GM18861 (cell line): ENCODE measurements around the gene CYP2W1.
A peak's percentile ranks its signal among the peaks of the same experiment; 100 is the strongest.

ENCODE experiments used
- ATAC-seq: cut with Tn5 transposase; IDR thresholded peaks from one replicate; pipeline ENCODE4 v1.9.1; 2021; ENCODE audit not compliant: unreplicated experiment

Gene CYP2W1

DNA sequence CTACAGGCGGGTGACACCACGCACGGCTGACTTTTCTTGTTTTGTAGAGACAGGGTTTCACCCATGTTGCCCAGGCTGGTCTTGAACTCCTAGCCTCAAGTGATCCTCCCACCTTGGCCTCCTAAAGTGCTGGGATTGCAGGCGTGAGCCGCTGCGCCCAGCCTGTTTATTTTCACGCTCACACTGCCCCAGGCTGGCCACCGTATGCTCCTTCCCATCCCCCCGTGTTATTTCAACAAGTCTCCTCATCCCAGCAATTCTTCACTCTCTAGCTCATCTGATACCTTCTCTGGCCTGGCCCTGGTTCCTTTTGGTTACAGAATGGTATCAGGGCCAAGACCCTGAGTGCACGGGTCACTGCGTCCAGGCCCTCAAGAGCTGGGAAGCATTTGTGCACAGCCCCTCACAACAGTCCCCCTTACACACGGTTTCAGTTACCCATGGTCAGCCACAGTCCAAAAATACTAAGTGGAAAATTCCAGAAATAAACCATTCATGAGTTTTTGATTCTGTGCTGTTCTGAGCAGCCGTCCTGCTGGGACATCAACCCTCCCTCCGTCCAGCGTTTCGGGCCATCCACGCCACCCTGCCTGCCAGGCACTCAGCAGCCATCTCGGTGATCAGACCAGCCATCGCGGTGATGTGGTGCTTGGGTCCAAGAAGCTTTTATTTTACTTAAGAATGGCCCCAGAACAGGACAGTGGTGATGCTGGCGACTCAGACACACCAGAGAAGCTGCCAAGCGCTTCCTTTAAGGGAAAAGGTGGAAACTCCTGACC, 16.5 kb upstream of the CYP2W1 start:
- no peak for ATAC-seq

DNA sequence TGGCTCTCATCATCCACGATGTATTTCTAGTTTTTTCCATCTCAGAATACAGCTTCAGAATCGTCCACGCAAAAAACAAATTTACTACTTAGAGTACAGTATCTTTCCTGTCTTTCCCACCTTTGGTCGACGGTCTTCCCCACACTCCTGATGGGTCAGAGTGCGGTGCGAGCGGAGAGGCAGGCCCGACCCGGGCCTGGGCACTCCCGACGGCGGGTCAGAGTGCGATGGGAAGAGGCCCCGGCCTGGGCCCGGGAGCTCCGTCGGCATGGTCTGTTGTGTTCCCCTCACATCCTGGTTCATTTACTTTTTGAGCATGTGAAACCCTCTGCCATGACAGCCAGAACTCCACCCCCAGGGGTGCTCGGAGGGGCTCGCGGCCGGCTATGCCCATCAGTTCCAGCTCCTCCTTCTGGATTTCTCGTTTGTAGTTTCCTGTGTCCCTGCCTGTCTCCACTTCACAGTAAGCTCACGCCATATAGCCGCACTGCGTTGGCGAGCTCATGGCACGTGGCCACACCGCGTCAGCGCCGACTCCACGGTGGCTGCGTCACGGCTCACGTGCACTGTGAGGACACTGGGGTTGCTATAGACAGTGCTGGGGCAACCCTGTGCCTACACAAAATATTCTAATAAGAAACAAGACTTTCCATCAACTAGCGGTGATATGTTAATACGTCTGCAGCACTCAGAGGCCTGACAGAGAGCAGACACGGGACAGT, 15.5 kb upstream of the CYP2W1 start:
- ATAC-seq, result no peak

DNA sequence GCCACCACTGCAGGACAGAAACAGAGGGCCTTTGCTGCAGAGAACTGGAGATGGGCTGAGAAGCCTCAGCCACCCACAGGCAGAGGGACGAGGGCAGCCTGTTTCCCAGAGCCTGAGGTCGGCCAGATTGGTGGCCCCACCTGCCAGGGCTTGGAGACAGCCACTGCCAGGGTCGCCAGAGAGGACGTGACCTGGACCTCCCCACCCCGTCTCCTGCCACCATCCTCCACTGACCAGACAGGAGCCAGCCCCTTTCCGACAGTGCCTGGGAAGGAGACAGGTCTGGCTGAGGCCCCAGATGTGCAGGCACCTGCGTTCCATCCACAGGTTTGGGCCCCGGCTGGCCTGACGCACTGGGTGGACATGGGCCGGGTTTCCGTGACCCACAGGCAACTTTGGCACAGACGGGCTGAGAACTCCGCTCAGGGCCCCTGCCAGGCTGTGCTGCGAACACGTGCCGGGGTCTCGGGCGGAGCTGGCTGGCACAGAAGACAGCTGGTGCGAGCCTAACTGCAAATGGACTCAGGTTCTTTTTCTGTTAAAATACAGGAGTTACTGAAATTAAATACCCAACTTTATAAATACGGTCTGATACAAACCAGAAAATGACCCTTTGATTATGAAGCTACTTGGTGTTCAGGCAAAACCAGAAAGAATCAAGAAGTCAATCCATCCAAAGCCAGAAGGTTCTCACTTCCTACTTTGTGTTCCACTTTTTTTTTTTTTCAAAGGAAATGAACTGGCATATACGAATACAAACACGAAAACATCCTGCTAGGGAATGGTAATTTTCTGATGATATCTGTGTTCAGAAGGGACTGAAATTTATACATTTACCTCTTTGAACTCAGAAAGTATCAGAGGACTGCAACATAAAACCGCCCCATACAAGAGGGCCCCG, 14.5 kb upstream of the CYP2W1 start:
- no peak for ATAC-seq

DNA sequence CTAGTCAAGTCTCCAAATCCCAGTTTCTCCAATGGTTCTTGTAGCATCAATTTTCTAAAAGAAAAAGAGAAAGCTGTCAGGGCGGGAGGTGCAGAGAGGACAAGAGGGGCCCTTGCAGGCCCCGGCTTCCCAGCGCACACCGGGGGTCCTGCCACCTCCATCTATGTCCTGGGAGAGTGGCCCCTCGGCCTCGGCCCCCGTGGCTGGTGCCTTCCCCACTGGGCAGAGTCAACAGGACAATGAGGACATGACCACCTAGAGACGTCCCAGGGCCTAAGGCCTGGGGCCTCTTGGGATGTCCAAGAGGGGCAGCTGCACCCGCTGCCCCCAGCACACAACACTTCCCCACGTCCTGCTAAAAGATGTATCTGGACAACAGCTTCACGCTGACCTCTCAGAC, 13.6 kb upstream of the CYP2W1 start:
- ATAC-seq, result no peak

DNA sequence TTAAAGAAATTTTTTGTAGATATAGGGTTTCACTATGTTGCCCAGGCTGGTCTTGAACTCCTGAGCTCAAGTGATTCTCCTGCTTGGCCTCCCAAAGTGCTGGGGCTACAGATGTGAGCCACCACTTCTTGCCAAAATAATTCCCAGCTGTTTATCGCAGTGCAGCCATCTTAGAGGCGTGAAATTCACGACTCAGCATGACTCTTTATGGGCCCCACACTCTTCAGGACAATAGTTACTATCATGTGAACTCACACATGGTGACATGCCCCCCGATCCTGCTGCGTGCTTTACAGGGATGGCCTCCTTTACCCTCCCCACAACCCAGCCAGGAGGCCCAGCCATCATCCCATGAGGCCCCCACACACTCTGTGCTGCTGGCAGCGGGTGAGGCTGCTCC, 12.2 kb upstream of the CYP2W1 start:
- ATAC-seq, result no peak

DNA sequence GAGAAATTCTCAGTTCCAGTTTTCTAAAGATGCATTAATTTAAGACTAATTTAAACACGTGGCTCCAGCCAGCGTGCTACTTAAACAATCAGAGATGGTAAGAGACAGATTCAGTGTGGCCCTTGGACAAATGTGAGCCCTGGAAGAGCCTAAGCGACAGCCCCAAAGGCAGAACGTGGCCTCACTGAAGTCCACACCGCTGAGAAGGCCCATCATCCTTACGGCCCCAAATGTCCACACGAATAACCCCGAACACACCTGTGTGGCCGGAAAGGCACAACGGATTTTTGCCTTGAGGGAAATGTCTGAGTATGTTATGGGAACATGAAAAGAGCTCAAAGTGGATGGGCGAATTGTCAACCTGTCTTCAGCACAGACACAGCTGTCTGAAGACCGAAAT, 10.9 kb upstream of the CYP2W1 start:
- no peak for ATAC-seq

DNA sequence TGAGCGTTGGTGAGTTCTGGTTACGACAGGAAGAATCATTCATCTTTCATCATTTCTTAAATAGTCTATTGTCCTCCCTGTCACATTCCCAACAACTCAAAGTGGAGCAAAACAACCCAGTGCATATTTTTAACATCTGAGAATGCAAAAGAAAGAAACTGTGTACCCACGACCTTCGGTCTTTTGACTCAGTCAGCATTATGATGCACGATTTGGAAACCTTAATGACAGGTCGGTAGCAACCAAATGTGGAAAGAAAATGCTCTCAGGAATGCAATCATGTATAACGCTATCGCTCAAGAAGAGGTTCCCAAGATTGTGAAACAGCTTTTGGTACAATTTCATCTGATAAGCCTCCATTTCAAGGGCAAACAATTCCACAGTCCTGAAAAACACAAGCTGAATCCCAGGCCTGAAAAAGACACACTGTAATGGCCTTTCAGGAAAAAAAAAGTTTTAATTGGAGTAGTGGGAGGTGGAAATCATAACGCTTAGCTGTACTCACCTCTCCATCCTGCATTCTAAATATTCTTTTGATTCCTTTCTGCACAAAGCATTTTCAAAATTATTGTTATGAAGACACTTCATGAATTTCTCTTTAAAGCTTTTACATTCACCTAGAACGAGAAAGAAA, 10.2 kb upstream of the CYP2W1 start:
- ATAC-seq, result no peak

DNA sequence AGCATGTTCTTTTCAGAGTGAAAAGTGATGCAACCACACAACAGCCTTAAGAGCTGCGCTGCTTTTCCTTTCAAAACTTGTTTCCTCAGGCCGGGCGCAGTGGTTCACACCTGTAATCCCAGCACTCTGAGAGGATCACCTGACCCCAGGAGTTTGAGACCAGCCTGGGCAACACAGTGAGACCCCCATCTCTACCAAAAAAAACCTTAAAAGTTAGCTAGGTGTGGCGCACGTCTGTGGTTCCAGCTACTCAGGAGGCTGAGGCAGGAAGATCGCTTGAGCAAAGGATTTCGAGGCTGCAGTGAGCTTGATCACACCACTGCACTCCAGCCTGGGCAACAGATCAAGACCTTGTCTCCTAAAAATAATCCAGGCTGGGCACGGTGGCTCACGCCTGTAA, 9.7 kb upstream of the CYP2W1 start:
- ATAC-seq, result no peak

DNA sequence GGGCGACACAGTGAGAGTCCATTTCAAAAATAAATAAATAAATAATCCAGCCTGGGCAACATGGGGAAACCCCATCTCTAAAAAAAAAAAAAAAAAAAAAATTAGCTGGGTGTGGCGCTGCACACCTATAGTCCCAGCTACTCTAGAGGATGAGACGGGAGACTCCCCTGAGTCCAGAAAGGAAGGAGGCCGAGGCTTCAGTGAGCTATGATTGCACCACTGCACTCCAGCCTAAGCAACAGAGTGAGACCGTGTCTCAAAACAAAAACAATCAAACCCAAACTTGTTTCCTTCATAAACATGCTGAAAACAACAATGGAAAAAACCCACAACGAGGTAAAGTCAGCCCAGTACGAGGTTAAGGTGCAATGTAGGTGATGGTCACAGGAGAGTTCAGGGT, 8.8 kb upstream of the CYP2W1 start:
- ATAC-seq, result no peak

DNA sequence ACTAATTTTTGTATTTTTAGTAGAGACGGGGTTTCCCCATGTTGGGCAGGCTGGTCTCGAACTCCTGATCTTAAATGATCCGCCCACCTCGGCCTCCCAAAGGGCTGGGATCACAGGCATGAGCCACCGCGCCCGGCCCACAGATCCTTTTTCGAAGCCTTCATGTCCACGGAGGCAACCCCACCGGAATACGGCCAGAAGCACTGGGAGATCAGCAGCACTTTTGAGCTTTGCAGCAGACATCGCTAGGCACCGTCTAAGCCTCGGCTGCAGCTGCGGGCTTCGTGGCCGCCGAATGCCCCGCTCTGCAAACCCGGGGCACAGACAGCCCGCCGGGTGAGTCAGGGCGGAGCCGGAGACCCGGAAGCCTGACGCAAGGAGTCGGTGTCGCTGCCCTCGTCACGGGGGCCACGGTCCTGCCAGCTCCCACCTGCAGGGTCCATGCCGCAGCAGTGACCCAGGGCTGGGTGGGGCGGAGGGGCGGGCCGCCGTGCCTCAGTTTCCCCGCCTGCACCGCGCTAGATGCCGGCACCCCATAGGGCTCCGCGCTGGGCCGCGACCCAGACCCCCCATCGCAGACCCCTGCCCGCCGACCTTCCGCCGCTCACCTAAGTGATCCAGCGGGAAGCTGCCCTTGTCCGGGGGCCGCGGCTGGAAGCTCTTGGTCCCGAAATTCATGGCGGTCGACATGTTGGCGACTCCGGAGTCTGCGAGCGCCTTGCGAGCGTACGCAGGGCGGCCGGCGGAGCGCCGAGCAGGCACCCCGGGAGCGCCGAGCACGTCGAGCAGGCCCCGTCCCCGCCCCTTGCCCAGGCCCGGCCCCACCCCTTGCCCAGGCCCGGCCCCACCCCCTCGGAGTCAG, 7.9 kb upstream of the CYP2W1 start, which contains the start of gene COX19:
Gene COX19, minus strand, starts transcription at position 730 of the 862 bp plus-strand sequence. Its CDS starts 40 bp downstream, at position 690.
- peak; percentile 31 for ATAC-seq

DNA sequence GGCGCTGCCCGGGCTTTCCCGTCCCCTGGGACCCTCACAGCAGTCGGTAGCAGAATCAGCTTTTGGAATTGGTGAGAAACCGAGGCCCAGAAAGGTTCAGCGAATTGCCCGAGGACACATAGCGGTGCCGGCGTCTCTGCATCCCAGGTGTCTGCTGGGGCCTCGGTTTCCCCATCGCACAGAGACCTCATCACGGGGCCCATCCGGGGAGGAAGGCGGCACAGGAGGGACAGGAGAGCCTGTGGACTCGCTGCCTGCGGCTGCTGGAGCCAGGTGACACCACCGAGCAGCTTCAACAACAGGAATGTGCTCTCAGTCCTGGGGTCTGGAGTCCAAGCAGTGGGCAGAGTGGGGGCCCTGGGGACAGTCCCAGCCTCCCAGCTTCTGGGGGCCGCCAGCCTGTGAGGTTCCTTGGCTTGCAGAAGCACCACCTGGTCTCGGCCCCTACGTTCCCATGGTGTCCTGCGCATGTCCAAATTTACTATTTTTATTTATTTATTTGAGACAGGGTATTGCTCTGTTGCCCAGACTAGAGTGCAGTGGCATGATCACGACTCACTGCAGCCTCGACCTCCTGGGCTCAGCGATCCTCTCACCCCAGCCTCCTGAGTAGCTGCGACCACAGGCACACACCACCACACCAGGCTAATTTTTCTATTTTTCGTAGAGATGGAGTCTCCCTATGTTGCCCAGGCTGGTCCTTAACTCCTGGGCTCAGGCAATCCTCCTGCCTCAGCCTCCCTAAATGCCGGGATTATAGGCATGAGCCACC, 7.1 kb upstream of the CYP2W1 start:
- ATAC-seq, result no peak

DNA sequence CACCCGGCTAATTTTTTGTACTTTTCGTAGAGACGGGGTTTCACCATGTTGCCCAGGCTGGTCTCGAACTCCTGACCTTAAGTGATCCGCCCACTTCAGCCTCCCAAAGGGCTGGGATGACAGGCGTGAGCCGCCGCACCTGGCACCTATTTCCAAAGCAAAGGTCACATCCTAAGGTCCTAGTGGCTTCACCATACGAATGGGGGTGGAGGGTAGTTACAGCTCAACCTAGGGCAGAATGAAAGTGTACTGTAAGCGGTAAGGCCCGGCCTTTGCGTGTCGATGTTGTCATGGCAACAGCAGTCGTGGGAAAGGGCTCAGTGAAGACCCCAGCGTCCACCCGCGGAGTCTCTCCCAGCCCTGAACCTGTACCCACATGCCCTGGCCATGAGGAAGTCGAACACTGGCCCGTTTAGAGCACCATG, 6.1 kb upstream of the CYP2W1 start:
- no peak for ATAC-seq

DNA sequence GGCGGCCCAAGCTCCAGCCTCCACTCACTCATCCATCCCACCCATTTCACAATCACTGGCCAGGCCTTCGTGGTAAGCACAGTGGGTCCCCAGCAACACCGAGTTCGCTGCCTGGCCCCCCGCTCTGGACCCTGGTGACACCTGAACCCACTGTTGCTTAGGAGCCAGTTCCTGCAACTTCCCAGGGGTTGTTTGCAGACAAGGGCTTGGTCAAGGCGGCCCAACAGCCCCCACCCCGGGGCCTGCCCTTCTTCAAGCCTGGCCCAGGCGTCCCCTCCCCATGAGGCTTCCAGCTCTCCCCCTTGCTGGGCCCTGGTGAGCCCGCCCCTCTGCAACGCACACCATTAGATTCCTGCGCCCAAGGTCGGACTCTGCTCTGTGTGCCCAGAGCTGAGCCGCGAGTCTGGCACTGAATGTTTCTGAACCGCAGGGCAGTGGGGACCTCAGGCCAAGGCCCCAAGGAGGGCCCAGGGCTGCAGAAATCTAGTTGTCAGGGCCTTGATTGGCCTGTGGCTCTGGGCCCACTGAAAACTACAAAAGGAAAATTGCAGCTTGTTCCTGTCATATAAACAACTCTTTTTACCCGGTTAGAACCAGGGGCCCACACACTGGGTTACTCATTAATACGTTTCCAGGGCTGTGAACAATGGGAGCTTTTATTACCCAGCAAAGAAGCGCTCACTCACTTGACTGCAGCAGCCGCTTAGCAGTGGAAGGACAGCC, 5.5 kb upstream of the CYP2W1 start:
- ATAC-seq, result peak; percentile 59

DNA sequence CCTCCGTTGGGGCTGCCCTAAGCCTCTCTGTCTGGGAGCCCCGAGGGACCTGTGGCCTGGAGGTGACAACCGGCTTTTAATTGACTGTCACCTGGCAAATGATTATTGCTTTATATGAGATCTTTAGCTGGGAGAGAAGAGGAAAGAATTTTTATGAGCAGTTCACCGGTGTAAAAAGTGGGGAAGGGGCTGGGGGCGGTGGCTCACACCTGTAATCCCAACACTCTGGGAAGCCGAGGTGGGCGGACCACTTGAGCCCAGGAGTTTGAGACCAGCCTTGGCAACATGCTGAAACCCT, 5.0 kb upstream of the CYP2W1 start:
- no peak for ATAC-seq

DNA sequence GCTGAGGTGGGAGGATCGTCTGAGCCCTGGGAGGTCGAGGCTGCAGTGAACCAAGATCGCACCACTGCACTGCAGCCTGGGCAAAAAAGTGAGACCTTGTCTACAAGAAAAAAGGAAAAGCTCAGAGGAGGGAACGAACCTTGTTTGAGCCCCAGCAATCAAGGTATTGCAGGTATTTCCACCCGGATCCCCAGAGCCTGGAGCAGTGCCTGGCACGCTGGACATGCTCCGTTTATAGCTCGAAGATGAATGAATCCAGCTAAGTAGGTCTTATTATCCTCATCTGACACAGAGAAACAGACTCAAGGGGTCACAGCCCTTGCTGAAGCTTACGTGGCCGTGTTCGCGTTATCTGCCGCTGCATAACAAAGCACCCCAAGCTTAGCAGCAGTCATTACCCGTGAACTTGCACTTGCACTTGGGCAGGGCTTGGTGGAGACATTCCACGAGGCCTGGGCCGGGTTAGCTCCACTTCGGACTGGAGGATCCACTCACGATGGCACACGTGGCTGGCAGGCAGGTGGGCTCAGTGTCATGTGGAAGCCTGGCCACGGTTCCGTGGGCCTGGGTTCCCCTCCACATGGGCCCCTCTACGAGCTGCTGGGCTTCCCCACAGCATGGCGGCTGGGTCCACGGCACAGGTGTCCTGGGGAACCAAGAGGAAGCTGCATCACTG, 4.4 kb upstream of the CYP2W1 start:
- ATAC-seq, result no peak

DNA sequence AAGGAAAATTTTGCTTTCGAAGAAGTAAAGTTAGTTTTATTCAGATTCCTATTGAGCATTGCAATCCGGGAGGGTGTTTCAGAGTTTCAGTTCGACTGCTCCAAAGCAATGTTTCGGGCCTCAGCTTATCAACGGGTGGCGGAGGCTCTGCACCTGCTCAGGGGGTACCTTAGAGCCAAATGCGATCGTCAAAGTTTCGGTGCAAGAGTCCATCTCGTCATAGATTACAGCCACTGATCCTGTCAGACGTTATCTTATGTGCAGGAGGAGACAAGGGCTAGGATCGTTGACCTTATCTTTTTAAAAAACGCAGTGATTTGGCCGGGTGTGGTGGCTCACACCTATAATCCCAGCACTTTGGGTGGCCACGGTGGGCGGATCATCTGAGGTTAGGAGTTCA, 3.8 kb upstream of the CYP2W1 start:
- no peak for ATAC-seq

DNA sequence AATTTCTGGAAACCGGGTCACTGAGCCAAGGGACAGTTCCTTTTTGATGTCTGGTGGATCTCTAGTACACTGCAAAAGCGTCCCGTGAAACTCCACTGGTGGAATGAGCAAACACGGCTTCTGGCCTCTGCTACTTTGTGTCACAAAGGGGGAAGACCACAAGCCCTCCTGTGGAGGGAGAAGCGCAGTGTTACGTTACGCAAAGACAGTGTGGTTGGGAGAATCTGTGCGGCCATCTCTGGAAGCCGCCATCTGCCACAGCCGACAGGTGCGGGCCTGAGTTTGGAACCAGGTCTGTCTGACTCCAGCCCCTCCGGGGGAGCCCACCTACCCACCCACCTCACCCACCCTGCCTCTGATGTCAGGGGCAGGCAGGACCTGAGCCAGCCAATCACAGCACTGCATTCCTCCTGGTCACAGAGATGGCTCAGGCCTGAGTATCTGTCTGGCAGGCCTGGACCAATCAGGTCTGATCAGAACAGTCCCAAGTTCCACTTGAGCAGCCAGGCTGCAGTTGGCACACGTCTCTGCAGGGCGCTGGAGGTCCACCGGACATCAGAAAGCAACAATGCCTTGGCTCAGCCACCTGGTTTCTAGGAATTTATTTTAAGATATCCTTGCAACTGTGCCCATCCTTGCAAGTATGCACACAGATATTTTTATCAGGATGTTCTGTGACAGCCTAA, 3.0 kb upstream of the CYP2W1 start:
- no peak for ATAC-seq
